Cardiac fibroblast (primary cell): ENCODE measurements around the gene SCTR.

Experiments used
- DNase-seq, 2 donors: peaks; one replicate each; pipeline versions ENCODE4 v3.0.0 to v3.0.0-alpha.2; 2010; ENCODE audit warnings: low read depth in 2 of 2
- H3K4me3 ChIP-seq, 2 donors: replicated peaks in 1 of 2; 1 replicate in 1 of 2; 2 replicates in 1 of 2; pipeline ENCODE4 v1.5.1; 2011; ENCODE audit warnings: low read depth in 2 of 2, low read length in 2 of 2, mild to moderate bottlenecking in 2 of 2, moderate library complexity in 1 of 2
- CTCF ChIP-seq: IDR thresholded peaks from one replicate; pipeline ENCODE4 v1.5.1; 2011; ENCODE audit warnings: low read depth, mild to moderate bottlenecking, low read length, inconsistent platforms

SCTR gene

DNA sequence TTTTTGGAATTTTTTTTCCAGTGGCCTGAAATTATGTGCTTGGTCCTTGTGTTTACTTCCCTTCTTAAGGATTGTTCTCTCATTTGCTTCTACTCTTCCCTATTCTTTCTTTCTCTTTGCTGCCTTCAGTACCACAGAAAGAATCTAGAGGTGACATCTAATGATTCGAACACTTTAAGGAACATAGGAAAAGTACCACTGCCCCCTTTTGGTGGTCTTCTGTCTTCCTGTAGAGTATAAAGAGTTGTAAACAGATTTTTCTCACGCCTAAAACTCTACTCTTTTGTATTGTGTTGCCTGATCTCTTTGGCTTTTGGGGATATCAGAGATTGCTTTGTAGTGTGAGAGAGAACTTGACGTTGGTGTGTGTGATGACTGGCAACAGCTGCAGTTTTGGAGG is 7.0 kb upstream of the SCTR start:
- no peak overlapping the region for H3K4me3 ChIP-seq
- TF ChIP-seq CTCF = no peak
- DNase-seq = peak in 1 of 2 donors; percentile 12

- no peak overlapping the region for H3K4me3 ChIP-seq
- TF ChIP-seq CTCF = no peak
- DNase-seq = no peak
Measured at GRCh38 chr2:119527999-119528398, 3.7 kb upstream of the SCTR start.

DNA sequence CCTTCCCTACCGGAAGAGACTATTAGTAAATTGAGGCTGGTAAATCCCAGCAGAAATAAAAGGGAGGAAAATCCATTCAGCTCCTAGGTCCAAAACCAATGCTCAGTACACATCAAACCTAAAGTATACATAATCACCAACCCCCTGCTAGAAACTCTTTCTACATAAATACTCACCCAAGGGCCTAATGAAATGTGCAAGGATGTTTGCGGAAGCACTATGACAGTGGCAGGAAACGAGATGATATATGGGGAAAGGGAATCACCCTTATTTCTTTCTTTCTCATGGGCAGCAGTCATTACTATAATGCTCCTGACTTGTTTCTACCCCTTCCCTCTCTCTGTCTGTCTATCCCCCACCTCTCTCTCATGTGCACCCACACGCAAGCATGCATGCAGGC is 1.3 kb upstream of the SCTR start:
- DNase-seq = no peak
- H3K4me3 ChIP-seq = no peak overlapping the region
- no peak for TF ChIP-seq CTCF

DNA sequence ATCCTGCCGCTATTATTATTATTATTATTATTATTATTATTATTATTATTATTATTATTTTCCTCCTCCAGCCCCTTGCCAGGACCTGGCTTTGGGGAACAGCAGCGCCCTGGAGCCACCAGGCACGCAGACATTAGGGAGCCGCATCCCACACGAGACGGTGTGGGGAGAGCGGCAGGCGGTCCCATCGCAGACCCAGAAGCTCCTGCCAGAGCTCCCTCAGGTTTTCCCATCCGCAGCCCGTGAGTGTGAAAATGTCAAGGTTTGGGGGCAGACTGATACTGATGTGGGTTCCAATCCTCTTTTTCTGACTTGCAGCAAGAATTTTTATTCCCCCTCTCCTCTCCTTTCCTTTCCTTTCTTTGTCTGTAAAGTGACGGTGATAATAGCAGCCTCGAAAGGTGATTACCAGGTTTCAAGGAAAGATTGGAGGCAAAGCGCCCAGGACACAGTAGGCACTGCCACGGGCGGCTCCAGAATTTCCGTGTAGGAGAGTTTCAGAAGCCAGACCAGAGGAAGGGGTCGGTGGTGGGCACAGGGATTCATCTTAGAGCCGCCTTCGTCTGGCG is 816 bp downstream of the SCTR start:
- no peak for DNase-seq
- no peak for TF ChIP-seq CTCF
- no peak overlapping the region for H3K4me3 ChIP-seq

GRCh38 chr2:119522671-119523070 is 1.6 kb downstream of the SCTR start:
- no peak for TF ChIP-seq CTCF
- H3K4me3 ChIP-seq = no peak overlapping the region
- DNase-seq = no peak

DNA sequence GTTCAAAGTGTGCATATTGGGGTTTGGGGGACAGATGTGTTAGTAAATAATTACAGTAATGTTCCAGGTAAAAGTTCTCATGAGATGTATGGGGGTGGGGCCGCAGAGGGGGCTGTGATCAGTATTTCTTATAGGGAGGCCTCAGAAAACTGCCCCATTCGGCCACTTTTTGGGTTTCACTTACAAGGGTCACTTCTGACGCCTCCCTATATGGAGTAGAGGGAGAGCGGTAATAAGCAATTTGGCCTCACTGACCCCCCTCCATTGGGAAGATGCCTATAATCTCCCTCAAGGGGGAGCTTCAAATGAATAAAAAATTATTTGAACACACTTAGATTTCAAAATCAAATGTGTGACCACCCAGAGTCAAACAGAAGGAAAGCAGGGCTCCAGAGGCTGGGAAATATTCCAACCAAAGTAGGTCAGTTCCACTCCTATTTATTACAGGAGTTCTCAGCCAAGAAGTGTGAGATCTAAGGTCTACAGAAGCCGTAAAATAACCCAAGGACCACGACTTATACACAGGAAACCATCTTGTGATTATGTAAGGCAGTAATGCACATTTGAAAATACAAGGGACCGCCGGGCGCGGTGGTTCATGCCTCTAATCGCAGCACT is 2.7 kb downstream of the SCTR start:
- H3K4me3 ChIP-seq = no peak overlapping the region
- TF ChIP-seq CTCF = no peak
- DNase-seq = no peak
